Left forelimb (tissue), 1 donor: ENCODE data around the gene METRNL.
A peak's percentile ranks its signal among the peaks of the same experiment; 100 is the strongest.

Experiments used
- DNase-seq: peaks from one replicate; pipeline ENCODE4 v3.0.0-alpha.2; 2018; ENCODE audit warnings: low spot score

METRNL gene

DNA sequence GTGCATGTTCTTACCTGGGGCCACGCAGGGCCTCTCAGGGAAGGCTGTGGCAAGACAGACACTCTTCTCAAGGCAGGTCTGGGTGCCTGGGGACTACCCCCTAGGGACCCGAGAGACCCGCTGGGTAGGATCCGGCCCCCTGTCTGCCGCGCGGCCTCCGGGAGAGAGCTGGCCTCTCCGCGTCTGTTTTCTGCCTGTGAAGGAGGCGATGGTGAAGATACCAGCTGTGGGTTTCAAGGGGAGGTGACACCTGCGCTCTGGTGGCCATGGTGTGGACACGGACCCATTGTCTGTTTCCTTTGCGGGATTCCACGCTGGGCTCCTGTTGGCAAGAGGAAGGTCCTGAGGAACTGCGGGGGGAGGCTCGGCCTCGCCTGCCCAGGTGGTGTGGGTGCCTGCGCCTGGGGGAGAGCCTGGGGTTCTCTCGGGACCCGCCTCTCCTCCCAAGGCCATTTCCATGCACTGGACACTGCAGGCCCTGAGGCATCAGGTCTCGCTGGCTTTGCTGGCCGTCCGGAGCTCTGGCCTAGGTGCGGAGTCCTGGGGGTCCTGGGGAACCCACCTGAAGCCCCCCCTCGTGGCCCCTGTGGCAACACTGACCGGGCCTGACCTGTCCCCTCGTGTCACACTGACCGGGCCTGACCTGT lies 12.2 kb upstream of the METRNL start:
- DNase-seq = peak; percentile 61

DNA sequence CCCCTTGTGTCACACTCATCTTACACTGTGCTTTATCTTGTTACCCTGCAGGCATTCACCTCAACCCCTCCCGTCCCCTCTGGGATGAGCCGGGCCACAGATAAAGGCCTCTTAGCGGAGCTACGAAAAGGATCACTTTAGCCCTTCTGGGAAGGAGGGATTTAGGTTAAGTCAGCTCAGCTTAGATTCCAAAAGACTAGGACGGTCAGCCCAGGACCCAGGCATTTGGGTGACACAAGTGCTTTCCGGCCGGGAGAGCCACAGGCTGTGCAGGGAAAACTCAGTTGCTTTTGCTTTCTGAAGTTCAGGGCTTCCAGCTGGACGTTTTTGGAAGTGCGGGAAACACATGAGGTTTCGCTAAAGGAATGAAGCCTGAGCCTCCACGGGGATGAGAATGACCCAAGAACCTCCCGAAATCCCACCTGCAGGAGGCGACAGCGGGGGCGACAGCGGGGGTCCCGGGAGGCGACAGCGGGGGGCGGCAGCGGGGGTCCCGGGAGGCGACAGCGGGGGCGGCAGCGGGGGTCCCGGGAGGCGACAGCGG lies 11.6 kb upstream of the METRNL start:
- peak; percentile 62 for DNase-seq

DNA sequence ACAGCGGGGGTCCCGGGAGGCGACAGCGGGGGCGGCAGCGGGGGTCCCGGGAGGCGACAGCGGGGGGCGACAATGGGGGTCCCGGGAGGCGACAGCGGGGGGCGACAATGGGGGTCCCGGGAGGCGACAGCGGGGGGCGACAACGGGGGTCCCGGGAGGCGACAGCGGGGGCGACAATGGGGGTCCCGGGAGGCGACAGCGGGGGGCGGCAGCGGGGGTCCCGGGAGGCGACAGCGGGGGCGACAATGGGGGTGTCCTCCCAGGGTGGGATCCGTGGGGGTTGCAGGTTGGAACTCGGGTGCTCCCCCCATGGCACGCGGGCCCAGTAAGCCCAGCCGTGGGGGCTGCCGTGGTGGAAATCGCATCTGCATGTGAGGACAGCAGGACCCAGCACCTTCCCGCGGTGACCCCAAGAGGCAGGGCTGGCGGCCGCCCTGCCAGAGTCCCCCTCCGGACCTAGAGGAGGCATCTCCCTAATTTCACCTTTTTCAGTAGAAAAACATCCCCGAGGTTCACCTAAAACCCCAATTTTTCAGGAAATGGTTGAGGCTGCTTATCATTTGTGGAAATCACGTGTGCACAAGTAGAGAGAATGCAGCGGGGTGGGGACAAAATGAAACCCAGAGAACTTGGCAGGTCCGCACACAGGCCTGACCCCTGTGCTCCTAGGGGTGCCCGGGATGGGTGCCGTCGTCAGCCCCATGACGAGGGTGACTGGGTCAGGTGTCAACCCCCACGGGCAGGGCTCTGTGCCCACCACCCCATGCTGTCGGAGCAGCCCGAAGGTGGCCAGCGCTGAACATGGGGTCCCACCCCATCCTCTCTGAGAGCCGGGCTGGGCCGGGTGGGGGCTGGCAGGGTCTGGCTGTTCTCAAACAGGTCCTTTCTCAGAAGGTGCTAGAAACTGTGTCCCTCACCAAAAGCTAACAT lies 10.5 kb upstream of the METRNL start:
- DNase-seq = no peak

DNA sequence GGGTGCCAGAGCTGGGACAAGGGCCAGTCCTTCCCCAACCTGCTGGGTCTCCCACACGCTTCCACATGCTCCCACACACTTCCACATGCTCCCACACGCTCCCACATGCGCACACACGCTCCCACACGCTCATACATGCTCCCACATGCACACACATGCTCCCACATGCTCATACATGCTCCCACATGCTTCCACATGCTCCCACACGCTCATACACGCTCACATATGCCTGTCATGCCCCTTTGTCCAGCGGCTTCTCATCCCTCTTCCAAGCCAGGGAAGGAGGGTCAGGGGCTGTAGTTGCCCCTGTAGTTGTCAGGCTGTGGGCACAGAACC lies 9.9 kb upstream of the METRNL start:
- DNase-seq = no peak

DNA sequence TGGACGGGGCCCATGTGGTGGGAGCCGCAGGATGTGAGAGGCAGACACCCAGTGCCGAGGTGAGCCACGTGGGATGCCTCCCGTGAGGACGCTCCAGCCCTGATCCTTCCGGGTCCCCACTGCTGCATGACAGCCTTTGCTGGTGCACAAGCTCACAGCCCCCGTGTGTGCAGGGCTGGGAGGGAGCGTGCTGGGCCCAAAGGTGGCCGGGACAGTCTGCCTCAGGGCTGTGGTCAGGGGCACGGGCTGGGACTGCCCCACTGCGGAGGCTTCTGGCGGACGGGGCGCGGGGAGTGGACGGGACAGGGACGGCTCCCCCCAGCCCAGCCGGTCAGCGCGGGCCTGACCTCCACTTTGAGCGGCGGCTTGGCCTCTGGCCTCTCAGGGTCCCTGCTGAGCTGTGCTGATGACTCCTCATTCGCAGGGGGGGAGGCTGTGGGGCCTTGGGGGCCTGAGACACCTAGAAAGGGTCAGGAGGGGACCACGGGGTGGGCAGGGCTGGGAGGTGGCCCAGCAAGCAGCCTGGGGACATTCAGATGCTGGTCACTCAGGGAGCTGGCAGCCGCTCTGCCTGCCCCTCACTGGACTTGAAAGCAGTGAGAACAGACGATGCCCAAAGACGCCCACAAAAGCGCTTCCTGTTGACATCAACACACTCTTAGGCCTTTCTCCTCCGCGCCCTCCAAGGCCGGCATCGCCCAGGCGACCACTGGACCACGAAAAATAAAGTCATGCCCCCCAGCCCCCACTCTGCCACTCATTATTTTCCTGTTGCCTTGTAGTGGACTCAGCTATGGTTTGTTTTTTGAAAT lies 9.3 kb upstream of the METRNL start:
- no peak for DNase-seq

DNA sequence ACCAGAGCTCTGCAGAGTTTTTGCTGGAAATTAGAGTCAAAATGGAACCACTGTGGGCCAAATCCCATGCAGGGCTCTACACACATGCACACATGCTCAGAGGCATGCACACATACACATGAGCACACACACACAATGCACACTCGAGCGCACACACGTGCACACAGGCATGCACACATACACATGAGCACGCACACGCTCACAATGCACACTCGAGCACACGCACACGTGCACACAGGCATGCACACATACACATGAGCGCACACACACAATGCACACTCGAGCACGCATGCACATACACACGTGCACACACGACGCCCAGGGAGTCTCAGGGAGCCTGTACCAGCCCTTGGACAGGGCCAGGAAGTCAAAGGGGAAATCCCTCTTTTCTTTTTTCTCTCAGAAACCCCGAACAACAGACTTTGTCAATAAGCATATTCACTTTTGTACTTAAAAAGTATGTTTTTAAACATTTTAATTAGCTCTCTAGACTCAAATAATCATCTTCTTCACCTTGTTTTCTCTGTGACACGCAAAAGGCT lies 8.5 kb upstream of the METRNL start:
- no peak for DNase-seq

DNA sequence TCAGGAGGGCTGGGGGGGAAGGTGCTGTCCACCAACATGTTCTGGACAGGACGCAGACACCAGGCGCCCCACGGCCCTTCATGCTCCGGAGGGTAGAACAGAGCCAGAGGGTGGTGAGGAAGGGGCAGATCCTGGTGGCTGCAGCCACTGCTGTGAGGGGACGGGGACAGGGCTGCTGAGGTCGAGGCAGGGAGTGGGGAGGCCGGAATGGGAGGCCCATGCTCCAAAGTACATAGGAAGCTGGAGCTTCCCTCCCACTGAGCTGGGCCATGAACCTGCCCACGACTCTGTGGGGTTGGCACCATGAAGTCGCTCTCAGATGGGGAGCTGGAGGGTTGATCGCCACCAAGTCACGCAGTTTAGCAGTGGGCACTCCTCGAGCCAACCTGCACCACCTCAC lies 8.0 kb upstream of the METRNL start:
- no peak for DNase-seq

DNA sequence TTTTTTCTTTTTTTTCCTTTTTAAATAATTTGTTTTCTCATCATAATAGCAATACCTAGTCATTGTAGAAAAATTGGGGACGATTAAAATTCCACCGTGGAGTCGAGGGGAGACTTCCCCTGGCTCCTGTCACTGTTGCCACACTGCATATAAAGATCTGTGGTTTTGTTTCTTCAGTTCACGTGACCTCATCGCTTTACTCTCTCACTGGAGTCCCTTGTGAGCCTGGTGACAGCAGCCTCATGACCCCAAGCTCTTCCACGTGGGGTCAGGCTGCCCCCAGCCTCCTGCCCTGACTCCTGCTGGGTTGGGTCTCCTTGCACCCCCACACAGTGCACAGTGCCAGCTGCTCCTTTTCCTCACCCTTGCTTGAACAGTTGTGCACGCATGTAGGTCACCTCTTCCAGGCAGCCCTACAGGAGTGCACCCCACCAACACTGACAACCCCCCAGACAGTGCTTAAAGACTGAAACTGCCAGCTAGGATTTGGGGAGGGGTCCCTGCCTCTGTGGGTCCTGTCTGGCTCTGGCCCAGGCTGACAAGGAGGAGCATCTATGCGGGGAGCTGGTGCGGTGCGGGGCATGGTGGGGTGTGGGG lies 7.3 kb upstream of the METRNL start:
- no peak for DNase-seq

DNA sequence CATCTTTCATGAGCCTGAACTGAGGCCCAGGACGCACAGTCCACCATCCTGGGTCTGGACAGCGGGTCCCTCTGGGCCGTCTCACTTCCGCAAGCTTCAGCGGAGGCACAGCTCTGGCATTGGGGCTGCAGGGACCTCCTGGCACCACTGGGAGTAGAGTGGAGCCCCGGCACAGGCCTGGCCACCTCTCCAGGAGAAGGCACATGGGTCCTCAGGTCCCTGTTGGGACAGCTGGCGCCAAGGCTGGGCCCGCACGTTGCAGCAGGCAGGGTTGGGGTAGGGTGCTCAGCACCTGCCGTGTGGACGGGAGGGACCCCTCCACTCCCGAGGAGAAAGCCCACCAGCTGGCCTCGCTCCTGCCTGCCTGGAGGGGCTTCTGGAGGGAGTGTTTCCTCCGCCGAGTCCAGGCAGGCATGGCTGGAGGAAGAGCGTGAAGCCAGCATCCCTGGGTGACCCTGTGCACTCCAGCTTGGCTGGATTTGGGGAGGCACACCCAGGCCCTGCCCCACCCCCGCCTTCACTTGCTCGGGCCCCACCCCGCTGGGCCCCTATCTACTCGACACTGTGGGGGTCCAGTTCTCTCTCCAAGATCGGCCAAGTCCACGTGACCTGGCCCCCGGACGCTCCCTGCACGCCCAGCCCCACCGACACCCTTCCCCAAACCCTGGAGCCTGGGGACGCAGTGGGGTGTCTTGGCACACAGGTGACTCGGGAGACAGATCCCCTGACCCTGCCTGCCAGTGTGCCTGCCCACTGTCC lies 6.6 kb upstream of the METRNL start:
- no peak for DNase-seq

DNA sequence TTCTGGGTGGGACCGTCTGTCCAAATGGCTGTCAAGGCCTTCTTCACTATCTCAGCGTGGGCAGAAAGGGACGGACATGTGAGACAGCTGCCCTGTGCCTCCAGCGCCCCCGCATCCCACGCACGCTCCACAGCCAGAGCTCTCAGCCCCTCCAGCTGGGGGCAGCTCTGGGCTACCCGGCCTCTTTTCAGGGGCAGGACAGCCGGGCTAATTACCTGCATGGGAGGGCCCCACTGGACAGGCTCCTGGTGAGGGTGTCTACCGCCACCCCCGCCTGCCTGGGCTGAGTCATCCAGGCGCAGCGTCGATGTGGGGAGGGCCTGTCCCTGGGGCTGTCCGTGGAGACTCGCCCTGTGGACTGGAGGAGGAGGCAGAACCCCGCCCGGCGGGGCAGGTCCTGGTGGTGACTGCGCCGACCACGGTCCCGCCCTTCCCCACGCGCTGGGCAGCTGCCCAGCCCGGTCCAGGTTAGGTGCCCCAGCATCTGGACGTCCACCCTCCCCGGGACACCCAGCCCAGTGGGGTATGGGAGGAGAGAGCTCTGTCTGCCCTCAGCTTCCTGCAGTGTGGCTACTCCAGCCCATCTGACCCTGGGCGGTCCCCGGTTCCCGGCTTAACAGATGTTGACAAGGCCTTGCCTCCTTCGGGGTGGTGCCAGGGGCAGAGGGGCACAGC lies 5.9 kb upstream of the METRNL start:
- DNase-seq = no peak

DNA sequence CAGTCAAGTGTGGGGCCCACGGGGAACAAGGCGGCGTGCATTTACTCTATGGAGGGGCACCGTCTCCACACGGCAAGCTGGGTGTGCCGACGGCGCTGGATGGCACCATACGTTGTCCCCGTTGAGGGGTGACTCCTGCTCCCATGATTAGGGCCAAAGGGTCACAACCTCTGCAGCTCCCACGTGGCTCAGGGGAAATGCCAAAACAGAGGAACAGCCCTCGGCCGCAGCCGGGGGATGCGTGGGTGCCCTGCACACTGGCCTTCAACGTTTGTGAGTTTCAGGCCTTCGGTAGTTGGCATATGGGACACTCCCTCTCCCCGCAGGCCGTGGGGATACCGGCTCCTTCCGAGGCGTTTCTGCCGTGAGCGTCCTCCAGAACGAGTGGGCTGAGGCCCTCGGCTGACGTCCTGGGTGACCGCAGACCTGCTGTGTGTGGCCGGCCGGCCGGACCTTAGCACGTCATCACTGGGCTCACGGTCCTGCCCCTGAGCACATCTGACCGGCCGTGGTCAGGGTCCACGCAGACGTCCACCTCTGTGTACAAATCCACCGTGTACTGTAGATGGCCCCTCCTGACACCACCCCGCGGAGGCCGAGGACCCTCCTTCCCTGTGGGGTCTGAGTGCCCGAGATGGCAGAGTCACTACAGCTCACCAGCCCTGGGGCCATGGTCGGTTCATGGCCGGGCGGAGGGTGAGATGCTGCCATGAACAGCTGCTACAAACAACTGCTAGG lies 4.8 kb upstream of the METRNL start:
- no peak for DNase-seq

DNA sequence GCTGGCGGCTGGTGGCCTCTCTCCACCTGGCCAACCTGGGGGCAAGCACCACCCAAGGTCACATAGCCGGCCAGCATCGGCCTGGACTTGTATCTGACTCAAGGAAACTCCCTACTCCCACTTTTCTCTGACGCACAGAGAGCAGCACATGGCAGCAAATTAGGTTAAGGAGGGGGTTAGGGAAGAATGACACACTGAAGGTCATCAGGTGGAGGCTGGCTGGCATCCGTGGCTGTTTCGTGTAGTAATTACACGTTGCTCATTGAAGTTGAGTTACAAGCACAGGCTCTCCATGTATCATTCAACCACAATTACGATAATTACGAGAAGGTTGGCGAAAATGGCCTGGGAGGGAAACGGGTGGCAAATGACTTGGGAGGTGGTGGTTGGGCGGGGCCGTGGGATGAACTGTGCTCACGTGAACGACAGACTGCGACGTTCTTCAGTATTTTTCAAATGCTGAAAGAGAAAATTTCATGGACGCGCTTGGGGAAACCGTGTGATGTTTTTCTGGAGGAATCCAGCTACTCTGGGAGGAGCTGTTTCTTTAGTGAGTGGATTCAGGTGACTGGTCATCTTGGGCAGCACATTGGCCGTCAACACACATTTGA lies 4.0 kb upstream of the METRNL start:
- no peak for DNase-seq

DNA sequence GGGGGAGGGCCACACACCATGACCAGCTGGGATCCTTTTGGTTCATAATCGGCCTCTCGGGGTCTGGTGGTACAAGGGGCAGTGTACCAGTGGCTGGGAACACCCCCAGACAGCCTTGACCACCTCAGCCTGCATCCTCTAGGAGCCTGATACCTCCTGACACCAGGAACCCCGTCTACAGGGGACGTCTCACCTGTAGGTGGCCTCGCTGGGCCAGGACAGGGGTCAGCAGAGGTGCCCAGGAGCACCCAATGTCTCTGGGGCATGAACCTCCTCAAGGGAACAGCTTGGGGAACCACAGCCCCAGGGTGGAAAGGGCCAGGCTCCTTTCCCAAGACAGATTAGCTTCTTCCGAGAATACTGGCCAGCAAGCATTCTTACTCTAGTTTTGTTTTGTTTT lies 2.5 kb upstream of the METRNL start:
- DNase-seq = no peak

DNA sequence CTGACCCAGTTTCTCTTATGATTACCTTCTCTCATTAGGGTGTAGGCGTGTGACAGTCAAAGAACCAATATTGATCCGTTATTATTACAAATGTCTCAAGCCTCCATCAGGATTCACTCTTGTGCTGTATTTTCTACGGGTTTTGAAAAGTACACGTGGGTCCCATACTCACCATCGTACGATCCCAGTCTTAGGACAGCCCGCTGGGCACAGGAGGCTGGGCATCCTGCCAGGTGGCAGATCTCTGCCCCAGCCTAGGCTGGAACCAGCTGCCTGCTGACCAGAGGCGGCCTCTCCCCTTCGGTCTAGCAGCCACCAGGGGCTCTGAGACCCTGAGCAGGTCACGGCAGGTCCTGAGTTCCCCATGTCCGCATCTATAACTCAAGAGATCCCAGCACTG lies 2.0 kb upstream of the METRNL start:
- no peak for DNase-seq

DNA sequence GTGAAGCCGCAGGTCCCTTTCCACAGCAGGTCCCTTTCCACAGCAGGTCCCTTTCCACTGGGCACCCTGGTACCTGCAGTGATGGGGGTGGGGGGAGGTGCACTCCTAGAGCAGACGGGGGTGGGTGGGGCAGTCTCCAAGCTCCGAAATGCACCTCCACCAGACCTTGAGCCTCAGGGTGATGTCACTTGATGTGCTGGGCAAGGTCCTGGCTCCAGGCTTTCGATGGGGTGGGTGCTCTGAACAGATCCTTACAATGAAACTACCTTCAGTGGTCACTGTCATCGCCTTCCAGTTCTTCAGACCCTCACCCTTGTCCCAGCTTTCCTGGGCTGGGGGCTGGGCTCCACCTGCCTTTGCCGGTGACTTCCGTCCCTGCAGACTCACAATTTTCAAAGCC lies 1.5 kb upstream of the METRNL start:
- no peak for DNase-seq

DNA sequence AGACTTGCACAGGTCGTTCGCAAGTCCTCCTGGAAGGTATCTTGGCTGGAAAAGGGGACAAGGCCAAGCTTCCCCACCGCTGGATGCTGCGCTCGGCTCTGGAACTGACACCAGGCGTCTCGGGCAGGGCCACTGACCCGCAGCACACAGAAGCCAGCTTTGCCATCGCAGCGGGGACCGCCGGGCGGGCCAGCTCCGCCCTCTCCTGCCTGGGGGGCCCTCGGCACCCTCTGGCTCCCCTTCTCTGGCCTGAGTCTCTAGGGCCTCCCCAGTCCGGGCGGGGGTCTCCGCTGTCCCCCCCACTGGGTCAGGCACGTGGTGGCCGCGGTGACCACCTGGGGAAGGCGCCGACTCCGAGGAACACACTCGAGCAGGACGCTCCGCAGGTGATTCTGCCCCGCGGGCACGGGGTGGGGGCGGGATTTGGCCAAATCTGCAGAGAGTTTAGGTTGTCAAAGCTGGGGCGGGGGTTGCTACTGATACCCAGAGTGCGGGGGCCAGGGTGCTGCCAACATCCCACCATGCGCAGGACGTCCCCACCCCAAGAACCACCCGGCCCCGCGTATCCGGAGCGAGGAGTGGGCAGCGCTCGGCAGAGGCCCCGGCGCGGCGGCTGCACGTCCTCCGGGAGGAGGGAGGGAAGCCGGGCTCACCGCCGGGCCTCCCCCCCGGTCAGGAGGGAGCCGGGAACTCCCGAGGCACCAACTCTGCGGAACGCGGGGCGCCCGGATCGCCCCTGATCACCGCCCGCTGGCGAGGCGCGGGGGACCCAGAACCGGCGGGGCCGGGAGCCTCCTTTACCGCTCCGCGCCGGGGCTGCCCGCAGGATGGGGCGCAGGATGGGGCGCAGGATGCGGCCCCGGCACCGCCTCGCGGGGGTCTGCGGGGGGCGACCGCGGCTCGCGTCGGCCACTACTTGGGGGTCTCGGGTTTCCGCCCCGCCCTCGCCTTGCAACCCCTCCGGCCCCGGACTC lies 744 bp upstream of the METRNL start:
- DNase-seq = no peak

DNA sequence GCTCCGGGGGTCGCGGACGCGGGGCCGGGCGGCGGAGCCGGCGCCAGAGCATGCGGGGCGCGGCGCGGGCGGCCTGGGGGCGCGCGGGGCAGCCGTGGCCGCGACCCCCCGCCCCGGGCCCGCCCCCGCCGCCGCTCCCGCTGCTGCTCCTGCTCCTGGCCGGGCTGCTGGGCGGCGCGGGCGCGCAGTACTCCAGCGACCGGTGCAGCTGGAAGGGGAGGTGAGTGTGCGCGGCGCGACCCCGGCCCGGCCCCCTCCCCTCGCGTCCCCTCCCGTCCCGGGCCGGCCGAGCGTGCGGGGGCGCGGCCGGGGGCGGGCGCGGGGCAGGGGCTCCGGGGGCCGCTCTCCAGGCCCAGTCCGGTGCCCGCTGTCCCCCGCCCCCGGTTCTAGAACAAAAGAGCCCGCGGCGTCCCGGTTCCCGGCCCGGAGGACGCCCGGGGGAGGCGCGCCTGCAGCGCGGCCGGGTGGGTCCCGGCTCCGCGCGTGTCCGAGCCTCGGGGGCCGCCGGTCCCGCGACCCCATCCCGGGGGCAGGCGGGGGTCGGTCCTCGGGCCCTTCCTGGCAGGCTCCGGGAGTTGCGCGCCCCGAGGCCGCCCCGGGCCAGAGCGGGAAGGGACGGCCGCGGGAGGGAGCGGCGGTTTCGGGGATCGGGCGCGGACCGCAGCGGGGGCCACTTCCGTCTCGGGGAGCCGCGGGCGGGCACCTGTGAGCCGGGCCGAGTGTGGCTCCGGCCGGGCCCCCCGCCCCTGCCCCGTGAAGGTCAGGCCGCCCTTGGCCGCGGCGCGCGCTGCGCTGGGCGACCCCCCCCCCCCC lies 563 bp downstream of the METRNL start:
- no peak for DNase-seq

DNA sequence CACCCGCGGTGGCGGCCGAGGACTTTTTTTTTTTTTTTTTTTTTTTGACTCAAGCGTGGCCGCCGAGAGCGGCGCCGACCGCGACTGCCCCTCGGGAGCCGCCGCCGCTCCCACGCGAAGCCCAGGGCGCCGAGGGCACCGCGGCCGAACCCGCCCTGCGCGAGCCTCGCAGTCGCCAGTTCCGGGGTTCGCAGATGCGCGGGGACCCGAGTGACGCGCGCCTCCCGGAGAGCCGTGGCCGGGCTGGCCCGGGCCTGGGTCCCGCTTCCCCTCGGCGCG lies 1.1 kb downstream of the METRNL start:
- DNase-seq = no peak
